Fibroblast of skin of left biceps (primary cell): ENCODE data around the gene NOL12.

Experiments
- DNase-seq, 2 experiments: peaks; one replicate each; pipeline ENCODE4 v3.0.0-alpha.2; 2013; ENCODE audit warnings: low read depth in 2 of 2

NOL12 gene

DNA sequence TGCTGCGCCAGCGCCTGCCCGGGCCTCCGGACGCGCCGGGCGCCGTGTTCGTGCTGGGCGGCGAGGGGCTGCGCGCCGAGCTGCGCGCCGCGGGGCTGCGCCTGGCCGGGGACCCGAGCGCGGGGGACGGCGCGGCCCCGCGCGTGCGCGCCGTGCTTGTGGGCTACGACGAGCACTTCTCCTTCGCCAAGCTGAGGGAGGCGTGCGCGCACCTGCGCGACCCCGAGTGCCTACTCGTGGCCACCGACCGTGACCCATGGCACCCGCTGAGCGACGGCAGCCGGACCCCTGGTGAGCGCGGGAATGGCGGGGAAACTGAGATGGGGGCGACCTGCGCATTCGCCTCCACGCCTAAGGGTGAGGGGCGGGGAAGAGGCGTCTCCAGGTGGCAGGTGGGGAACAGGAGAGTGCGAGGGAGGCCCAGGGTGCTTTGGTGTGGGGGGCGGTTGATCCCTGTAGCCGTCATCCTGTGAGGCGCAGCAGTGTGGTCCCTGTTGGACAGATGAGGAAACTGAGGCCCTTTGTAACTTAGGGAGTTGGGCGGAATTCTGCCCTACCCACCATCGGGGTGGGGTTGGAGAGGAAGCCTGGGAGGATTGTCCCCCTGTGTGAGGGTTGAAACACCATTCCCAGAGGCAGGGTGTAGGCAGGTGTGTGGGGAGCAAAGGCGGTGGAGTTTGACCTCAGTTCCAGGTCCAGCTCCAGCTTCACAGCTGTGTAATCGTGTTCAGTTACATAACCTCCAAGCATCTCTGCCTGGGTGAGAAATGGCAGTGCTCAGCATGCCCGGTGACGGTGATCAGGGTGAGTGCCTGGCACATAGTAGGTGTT lies 26.9 kb upstream of the NOL12 start:
- DNase-seq: no peak

DNA sequence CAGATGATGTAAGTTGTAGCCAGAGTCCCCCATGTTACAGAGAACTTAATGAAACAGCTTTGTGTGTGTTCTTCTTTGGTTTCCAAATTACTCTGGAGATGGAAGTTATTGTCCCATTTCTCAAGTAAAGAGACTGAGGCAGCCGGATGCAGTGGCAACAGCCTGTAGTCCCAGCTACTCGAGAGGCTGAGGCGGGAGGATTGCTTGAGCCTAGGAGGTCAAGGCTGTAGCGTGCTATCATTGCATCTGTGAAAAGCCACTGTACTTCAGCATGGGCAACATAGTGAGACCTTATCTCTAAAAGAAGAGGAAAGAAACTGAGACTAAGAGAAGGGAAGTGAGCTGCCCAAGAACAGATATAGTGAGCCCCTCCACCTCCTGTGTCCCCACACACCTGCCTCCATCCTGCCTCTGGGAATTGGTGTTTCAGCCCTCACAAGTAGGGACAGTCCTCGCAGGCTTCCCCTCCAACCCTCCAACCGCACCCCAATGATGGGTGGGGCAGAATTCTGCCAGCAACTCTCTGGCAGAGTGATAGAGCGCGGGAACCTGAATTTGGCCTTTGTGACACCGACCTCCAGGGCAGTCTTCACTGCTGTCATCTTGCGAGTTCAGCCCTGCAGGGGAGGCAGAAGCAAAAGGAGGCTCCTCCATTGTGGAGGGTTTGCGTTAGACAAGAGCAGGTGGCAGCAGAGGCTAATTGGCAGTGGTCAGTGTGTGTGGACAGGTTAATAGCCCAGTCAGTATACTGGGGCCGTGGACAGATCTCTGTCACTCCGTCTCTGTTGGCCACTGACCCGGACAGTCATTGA lies 26.0 kb upstream of the NOL12 start:
- DNase-seq: no peak

DNA sequence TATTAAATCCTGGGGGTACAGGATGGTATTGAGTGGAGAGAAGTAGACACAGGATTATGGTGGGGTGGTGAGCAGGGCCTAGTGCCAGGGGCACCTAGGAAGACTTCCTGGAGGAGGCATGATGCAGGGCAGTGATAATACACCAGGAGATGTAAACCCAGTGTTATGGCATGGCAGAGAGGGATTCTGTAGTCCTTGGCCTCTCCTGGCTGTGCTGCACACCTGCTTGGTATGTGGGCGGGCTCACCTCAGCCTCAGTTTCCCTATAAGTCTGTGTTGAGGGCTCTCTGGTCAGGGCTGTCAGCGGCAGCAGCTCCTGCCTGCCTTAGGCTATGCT lies 25.5 kb upstream of the NOL12 start:
- no peak for DNase-seq

DNA sequence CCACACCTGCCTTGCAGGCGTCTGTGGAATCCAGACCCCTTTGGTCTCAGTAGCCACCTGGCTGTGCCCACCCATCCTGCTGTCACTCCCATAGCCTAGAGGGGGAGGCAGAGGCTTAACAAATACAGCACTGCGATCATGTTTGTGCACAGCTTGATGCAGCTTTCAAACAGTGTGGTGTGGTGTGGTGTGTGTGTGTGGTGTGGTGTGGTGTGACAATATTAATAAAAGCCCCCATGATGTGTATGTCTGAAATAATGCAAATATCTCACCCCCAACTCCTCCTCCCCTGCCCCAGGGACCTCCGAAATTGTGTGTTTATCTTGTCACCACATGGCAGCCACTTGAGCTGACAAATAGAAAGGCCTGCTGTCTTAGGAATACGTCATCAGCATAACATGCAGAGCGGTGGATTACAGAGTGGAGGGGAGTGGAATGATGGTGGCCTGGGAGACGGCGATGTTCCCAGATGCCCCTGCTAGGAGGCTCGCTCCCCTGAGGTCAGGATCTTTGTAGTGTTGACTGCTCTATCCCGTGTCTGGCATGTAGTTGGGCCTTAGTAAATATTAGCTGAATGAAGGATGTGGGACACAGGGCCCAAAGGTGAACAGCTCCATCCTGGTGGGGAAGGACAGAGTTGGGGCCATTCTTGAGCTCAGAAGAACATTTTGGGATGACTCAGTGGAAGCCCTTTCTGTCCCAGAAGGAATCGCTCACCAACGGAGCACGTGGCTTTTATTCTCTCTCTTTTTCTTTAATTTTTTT lies 24.8 kb upstream of the NOL12 start:
- DNase-seq: no peak

DNA sequence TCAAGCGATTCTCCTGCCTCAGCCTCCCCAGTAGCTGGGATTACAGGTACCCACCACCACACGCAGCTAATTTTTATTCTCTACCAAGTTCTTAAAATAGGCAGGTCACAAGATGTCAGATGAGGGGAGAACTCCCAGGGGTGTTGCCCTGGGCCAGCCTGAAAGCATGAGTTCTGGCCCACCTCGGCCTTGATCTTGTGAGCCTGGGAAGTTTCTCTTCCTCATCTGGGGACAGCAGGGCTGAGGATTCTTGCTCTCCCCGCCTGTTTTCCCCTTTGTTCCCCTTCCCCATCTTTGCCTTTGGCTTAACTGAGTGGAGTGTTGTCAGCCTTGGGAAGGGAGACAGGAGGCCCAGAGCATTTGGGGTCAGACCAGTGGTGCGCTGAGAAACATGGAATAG lies 24.1 kb upstream of the NOL12 start:
- no peak for DNase-seq

DNA sequence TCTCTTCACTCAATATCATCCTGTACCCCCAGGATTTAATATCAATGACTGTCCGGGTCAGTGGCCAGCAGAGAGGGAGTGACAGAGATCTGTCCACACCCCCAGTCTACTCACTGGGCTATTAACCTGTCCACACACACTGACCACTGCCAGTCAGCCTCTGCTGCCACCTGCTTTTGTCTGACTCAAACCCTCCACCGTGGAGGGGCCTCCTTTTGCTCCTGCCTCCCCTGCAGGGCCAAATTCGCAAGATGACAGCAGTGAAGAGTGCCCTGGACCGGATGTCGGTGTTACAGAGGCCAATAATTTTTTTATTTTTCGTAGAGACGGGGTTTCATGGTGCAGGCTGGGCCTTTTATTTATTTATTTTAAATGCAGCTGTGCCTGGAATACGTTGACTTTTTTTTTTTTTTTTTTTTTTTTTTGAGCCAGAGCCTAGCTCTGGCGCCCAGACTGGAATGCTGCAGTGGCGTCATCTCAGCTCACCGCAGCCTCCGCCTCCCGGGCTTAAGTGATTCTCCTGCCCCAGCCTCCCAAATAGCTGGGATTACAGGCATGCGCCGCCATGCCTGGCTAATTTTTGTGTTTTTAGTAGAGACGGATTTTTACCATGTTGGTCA lies 22.5 kb upstream of the NOL12 start:
- DNase-seq: no peak

DNA sequence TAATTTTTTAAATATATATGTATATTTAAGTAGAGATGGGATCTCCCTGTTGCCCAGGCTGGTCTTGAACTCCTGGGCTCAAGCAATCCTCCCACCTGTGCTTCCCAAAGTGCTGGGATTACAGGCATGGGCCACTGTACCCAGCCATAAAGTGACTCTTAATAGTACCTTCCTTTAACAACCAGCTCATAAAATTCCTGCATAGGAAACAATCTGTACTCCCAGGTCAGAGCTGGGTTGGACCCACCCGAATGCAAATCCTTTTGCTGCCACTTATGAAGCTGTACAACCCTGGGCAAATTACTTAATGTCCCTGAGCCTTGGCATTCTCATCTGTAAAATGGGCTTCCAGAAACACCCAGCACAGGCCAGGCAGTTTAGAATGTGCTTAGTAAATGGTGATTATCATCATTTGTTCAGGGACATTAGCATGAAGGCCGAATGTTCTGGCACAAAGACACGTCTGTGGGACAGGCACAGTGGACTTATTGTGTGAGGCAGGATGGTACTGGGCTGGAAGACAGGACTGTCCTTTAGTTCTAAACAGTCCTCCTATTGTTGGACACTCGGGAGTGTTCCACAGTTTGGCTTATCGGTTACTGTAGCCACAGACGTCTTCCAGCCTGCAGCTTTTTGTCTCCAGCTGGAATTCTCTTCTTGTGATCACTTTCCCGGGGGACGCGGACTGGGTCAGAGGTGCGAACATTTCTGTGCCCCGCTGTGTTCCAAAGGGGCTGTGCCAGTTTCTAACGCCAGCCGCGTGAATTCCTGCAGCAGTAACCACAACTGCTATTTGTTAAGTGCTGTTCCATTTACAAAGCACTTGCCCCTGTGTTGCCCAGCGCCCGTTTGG lies 21.7 kb upstream of the NOL12 start:
- no peak for DNase-seq

DNA sequence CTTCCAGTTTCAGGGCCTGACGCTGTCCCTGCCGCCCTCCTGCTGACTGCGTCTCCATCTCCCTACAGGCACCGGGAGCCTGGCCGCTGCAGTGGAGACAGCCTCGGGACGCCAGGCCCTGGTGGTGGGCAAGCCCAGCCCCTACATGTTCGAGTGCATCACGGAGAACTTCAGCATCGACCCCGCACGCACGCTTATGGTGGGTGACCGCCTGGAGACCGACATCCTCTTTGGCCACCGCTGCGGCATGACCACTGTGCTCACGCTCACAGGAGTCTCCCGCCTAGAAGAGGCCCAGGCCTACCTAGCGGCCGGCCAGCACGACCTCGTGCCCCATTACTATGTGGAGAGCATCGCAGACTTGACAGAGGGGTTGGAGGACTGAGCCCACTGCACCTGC lies 20.7 kb upstream of the NOL12 start:
- DNase-seq: no peak

DNA sequence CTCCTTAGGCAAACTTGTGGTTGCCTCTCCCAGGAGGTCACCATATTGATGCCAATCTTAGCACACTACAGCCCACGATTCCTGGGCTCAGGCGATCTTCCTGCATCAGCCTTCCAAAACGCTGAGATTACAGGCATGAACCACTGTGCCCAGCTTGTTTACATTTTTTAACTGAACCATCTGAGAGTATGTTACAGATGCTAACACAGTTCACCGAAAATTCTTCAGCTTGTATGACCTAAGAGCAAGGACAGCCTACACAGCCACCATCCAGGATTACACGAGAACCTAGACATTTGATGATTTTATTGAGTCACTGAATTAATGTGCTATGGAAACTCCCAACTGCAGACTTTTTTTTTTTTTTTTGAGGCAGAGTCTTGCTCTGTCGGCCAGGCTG lies 16.6 kb upstream of the NOL12 start:
- DNase-seq: no peak

DNA sequence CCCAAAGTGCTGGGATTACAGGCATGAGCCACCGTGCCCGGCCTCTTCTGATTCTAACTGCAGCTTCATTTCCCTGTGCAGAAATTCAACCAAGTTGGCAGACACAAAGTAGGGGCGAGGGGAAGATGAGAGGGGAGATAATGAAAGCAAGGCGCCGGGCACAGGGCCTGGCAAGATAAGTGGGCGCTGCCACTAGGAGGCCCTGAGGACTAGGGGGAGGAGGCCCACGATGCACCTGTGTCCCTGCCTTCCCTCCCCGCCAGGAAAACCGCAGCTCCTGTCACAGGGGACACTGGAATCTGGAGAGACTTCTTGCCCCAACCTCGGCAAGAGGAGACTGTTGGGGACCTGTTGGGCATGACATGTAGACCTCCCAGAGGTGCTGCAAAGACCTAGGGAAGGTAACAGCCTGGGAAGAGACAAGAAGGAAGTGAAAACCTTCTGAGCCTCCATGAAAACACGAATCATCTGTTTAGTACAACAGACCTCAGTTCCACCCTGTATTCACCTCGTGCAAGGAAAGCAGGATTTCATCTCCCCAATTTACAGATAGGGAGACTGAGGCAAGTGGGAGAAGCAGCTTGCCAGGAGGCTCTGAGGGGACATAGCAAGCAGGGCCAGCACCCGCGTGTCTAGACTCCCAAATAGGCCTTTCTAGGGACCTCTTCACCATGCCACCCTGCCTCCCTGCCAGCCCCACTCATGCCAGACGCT lies 13.8 kb upstream of the NOL12 start:
- DNase-seq: no peak

DNA sequence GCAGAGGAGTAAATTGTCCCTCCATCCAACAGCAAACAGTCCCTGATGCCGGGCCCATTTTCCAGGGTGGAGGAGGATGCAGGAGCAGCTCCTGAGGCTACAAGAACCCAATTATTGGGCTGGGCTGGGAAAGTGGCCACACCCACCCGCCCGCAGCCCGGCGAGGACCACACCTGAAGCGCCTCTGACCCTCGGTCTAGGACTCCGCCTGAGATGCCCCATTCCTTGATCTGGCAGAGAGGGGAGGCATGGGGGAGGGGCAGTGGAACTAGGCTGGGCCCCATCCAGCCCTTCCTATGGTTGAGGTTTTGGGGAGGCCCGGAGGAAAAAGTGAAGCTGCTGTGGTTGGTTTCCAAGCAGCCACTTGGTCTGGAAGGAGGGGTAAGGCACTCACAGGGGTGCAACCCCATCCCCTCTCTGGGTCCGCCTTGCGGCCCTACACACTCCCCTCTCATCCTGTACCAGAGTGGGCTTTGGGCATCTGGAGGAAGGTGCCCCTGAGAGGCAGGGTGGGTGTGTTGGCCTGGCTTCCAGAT lies 13.2 kb upstream of the NOL12 start:
- DNase-seq: no peak

DNA sequence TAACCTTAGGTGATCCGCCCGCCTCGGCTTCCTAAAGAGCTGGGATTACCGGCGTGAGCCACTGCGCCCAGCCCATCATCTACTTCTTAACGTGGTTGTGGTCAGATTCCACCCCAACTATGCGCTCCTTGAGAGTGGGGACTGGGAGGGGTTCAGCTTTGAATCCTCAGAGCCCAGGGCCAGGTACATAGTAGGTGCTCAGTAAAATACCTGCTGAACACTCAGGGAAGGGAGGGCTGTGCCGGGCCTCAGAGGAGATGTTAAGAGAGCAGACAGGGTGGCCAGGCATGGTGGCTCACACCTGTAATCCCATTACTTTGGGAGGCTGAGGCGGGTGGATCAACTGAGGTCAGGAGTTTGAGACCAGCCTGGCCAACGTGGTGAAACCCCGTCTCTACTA lies 11.9 kb upstream of the NOL12 start:
- DNase-seq: no peak

DNA sequence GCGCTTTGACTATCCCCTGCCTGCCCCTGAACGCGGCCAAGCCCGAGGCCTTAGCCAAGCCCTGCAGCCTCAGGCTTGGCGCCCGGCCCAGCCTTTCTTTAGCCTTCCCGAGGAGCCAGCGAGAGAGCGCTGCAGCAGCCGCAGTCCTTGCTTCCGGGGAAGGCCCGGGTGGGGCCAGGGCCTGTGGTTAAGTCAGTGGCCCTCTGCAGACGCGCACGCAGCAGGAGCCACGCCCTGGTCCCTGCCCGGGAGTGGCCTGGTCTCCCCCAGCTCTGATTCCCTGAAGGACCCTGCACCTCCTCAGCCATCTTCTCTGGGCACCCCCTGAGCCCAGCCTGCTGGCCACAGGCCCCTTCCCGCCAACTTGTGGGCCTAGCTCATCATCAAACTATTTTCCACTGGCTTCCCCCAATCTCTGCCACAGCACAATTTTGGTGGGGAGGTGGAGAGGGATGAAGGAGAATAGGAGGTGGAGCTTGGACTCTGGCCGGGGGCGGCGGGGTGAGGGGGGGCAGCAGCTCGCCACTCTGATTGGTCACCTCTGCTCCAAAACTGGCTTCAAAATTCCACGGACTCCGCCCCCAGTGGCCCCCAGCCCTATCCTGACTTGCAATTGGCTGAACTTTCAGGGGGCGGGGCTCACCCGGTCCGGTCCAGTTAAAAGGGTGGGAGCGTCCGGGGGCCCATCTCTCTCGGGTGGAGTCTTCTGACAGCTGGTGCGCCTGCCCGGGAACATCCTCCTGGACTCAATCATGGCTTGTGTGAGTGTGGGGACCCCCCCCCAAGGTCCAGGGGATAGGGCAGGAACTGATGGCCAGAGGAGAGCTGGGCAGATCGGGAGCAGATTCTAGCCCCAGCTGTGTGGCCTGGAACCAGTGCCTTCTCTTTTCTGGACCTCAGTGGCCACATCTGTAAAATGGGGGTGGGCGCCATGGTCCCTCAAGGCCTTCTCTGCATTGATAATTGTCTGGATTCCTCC lies 10.9 kb upstream of the NOL12 start, which contains the start of gene LGALS1:
Gene LGALS1 (plus strand): TSS at position 686 of the 979 bp plus-strand sequence. CDS start 67 bp downstream, at position 753.
- DNase-seq: peak; percentile 97 to 98

DNA sequence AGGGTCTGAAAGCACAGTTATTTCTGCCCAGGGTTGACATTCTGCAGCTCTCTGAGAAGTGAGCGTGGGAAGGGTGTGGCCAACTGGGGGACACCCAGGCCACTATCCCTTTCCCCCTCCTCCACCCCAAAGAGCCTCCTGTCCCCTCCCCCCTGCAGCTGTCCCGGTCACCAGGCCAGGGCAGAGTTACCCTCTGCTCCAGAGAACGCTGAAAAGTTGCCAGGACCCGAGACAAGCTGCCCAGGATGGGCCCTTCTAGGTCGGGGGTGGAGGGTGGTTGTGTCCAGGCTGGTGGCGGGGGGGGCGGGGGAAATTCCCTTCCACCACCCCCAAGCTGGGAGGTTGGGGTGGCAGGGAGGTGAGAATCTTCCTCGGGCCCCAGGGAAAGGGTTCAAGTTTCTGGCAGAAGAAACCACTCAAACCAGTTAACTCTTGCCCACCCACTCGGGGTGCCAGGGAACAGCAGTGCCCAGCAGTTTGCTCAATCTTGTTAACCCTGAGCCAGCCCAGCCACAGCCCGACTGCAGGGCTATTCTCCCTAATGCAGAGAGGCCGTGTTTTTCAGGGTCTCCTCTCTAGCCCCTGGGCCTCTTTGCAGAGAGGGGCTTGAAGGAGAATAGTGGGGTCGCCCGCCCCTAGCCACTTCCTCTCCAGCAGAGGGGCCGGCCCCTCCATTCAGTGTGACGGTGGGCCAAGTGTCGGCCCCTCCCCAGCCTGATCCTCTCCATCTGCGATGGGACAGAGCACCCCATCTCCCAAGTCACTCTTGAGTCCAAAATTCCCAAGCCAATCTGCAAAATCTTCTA lies 10.0 kb upstream of the NOL12 start:
- DNase-seq: no peak

DNA sequence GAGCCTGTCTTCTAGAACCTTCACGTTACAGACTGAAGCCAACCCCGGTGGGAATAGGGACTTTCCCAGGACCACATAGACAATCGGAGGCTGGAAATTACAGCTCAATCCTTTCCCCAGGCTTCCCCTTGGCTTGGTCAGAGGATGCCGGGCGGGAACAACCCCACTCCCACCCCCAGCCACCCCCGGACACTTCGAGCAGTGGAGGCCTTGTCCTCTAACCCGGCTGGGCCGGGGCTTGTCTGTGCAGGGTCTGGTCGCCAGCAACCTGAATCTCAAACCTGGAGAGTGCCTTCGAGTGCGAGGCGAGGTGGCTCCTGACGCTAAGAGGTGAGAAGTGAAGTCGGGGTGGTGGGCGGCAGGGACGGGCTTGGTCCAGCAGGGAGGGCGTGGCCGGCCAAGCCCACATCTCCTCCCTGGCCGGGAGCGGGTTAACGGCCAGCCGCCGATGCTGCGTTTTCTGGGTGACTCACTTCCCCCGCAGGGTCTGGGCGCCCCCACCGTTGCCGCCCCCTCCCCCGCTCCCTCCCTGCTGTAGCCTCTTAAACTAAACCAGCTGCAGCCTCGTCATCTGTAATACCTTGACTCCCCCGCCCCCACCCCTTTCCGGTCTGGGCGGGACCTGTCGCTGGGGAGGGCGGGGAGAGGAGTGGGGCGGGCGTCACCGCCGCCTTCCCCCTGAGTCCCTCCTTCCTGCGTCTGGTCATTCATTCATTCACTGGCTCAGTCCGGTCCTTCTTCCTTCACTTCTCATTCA lies 9.2 kb upstream of the NOL12 start:
- DNase-seq: peak; percentile 95

DNA sequence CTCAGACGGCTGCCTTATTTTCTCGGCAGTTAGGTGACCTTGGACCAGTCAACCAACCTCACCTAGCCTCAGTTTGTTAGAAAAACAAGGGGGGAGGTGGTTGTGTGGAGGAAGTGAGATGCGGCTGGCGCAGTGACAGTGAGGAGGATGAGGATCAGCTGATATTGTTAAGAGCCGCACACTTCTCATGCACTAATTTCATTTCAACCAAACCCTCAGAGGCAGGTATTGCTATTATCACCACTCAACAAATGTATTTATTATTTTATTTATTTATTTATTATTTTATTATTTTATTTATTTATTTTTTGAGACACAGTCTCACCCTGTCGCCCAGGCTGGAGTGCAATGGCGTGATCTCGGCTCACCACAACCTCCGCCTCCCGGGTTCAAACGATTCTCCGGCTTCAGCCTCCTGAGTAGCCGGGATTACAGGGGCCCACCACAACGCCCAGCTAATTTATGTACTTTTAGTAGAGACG lies 8.6 kb upstream of the NOL12 start:
- DNase-seq: no peak

DNA sequence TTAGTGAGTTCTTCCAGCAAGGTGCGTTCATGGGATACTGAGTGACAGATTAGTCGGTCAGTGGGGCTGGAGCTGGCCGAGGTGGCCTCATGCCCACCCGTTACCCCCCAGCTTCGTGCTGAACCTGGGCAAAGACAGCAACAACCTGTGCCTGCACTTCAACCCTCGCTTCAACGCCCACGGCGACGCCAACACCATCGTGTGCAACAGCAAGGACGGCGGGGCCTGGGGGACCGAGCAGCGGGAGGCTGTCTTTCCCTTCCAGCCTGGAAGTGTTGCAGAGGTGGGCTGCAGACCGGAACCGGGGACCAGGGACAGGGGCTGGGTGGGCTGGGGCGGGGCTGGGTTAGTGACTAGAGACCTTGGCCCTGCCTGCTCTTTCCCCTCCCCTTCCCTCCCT lies 7.8 kb upstream of the NOL12 start:
- DNase-seq: no peak
